Endodermal cell (in vitro differentiated cells): ENCODE results near the gene NTN4. TPM values are rescaled to one million over a fixed set of nuclear protein-coding genes. Genes with fewer than 3 reads are reported as not detected.
"Not testable (repeated sequence)": the region's sequence is repeated elsewhere in the genome, so short reads cannot be mapped to it uniquely, and the experiment has no call there.

Source experiments
- DNase-seq: peaks from one replicate; pipeline ENCODE4 v3.0.0-alpha.2; 2017
- H3K27ac ChIP-seq: 2 replicates; pipeline ENCODE4 v1.5.1; 2013; ENCODE audit warnings: mild to moderate bottlenecking, low read depth, low read length, moderate library complexity
- H3K27me3 ChIP-seq: 2 replicates; pipeline ENCODE4 v1.6.1; 2013; ENCODE audit warnings: mild to moderate bottlenecking, low read length, moderate library complexity; ENCODE audit not compliant: insufficient read depth, control insufficient read depth, poor library complexity, severe bottlenecking
- H3K36me3 ChIP-seq: 2 replicates; pipeline ENCODE4 v1.7.0; 2013; ENCODE audit warnings: mild to moderate bottlenecking, low read length, moderate library complexity; ENCODE audit not compliant: control insufficient read depth, insufficient read depth
- H3K4me1 ChIP-seq: one replicate; pipeline ENCODE4 v1.7.0; 2013; ENCODE audit warnings: low read length; ENCODE audit not compliant: control insufficient read depth, insufficient read depth
- H3K4me3 ChIP-seq: 2 replicates; pipeline ENCODE4 v1.5.1; 2013; ENCODE audit warnings: mild to moderate bottlenecking, low read length, moderate library complexity
- H3K9ac ChIP-seq: 2 replicates; pipeline ENCODE4 v1.6.1; 2013; ENCODE audit warnings: mild to moderate bottlenecking, low read length, moderate library complexity; ENCODE audit not compliant: poor library complexity, severe bottlenecking; ENCODE audit errors: extremely low read depth
- H3K9me3 ChIP-seq: 2 replicates; pipeline ENCODE4 v1.6.1; 2013; ENCODE audit warnings: mild to moderate bottlenecking, low read length, moderate library complexity; ENCODE audit not compliant: control insufficient read depth
- H3K27ac Mint-ChIP-seq: 2 replicates; pipeline ENCODE4 v1.8.0; 2020; ENCODE audit warnings: mixed read lengths
- H3K27me3 Mint-ChIP-seq: 2 replicates; pipeline ENCODE4 v1.8.0; 2021; ENCODE audit warnings: mild to moderate bottlenecking, mixed read lengths; ENCODE audit not compliant: insufficient read depth
- H3K36me3 Mint-ChIP-seq: 2 replicates; pipeline ENCODE4 v1.8.0; 2020; ENCODE audit warnings: low read depth, mixed read lengths
- H3K4me1 Mint-ChIP-seq: 2 replicates; pipeline ENCODE4 v1.8.0; 2020; ENCODE audit warnings: mixed read lengths
- H3K4me3 Mint-ChIP-seq: 2 replicates; pipeline ENCODE4 v1.8.0; 2020; ENCODE audit warnings: mild to moderate bottlenecking, moderate library complexity, mixed read lengths
- H3K9me3 Mint-ChIP-seq: 2 replicates; pipeline ENCODE4 v1.8.0; 2020; ENCODE audit warnings: mild to moderate bottlenecking, mixed read lengths
- WGBS, 2 experiments: methylation state at CpG; one replicate each; pipeline versions ENCODE4 v1.1.5 to v1.1.7; 2013; ENCODE audit warnings: missing lambda C conversion rate in 2 of 2, mixed read lengths in 1 of 2; ENCODE audit not compliant: insufficient coverage in 1 of 2, insufficient read length in 1 of 2; 5-methylcytosine and 5-hydroxymethylcytosine counted together
- total RNA-seq, 2 donors: library from RNA; stranded (reverse); fragmentation: NEBNext Ultra II Directional in 1 of 2; extraction: Animal tissue kit (Norgen Biotek cat#: 25700) in 1 of 2; gene quantifications; 2 replicates in 1 of 2; 3 replicates in 1 of 2; pipeline ENCODE4 v1.2.1, GENCODE V29; 2021
- TF ChIP-seq, protein P1 (sequence below): fragments of 200-600 bp; sonication (generic); conservative IDR thresholded peaks from 2 replicates; pipeline ENCODE4 v1.5.0; 2021; ENCODE audit warnings: antibody characterized with exemption, mild to moderate bottlenecking

Gene NTN4
- total RNA-seq, 2 donors from 2014 or later = 57.4 to 58.2 TPM

DNA sequence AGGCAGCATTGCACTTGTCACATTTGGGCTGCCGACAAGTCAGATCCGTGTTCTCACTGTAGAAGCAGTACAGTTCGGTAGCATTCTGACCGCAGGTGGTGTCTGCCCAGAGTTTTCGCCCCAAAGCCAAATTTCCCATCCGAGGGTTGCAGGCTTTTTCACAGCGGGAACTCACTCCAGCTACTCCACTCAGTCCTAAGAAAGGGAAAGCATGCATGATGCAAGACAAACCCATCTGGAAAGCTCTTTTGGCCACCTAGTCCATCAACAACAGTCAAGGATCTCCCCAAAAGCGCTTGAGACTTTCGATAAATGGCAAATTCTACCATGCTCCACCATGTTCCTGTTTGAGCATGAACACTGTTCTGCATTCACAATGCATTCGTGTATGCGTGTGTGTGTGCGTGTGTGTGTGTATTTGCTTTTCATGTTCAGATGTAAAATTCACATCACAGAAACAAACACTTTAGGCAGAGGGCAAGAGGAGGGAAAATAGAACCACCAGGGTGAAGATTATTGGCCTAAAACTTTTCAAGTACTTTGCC is 3.2 kb downstream of the NTN4 start:
- H3K4me3 Mint-ChIP-seq = peak overlapping the region; percentile 23
- no peak overlapping the region for H3K27ac Mint-ChIP-seq
- 94 to 98% methylated on average over 7 to 12 of the region's 12 CpGs for WGBS, 2 experiments
- no peaks in the 10 kb centered on the region for H3K9me3 Mint-ChIP-seq
- peaks cover 48% of the 10 kb centered on the region for H3K36me3 Mint-ChIP-seq
- Histone ChIP-seq H3K9me3 (no peaks in the 10 kb centered on the region), H3K9ac (no peak overlapping the region), H3K36me3 (peaks cover 55% of the 10 kb centered on the region), H3K27ac (no peak overlapping the region), H3K4me3 (peak overlapping the region; percentile 90), H3K27me3 (peaks cover 22% of the 10 kb centered on the region), H3K4me1 (peaks cover 6% of the 10 kb centered on the region)
- DNase-seq = no peak
- TF ChIP-seq, protein P1, sequence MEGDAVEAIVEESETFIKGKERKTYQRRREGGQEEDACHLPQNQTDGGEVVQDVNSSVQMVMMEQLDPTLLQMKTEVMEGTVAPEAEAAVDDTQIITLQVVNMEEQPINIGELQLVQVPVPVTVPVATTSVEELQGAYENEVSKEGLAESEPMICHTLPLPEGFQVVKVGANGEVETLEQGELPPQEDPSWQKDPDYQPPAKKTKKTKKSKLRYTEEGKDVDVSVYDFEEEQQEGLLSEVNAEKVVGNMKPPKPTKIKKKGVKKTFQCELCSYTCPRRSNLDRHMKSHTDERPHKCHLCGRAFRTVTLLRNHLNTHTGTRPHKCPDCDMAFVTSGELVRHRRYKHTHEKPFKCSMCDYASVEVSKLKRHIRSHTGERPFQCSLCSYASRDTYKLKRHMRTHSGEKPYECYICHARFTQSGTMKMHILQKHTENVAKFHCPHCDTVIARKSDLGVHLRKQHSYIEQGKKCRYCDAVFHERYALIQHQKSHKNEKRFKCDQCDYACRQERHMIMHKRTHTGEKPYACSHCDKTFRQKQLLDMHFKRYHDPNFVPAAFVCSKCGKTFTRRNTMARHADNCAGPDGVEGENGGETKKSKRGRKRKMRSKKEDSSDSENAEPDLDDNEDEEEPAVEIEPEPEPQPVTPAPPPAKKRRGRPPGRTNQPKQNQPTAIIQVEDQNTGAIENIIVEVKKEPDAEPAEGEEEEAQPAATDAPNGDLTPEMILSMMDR = no peak
- H3K27me3 Mint-ChIP-seq = peaks cover 32% of the 10 kb centered on the region
- H3K4me1 Mint-ChIP-seq = peaks cover 34% of the 10 kb centered on the region

DNA sequence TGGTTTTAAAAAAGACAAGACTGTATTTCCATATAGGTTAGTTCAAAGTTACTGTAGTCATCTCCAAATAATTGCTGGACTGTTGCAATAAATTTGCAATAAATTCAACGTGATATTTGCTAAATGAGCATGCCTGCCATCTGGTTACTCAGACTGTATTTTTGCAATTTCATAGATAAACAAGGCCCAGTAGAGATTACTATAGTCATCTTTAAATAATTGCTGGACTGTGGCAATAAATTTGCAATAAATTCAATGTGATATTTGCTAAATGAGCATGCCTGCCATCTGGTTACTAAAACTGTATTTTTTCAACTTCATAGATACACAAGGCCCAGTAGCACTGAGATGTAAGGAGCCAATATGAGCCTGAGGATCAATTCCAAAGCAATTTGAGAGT is 5.6 kb downstream of the NTN4 start:
- peaks cover 69% of the 10 kb centered on the region for H3K36me3 ChIP-seq
- no peak overlapping the region for H3K27ac Mint-ChIP-seq
- H3K4me3 ChIP-seq = peak overlapping the region; percentile 90
- peaks cover 3% of the 10 kb centered on the region for H3K9me3 ChIP-seq
- peaks cover 10% of the 10 kb centered on the region for H3K27me3 ChIP-seq
- H3K9ac ChIP-seq = no peak overlapping the region
- H3K27ac ChIP-seq = no peak overlapping the region
- peak overlapping the region; percentile 16 for H3K4me3 Mint-ChIP-seq
- peaks cover 5% of the 10 kb centered on the region for H3K9me3 Mint-ChIP-seq
- TF ChIP-seq, protein P1 = no peak
- H3K4me1 ChIP-seq = peaks cover 6% of the 10 kb centered on the region
- 86 to 97% methylated on average over 1 of the region's 1 CpG for WGBS, 2 experiments
- peaks cover 31% of the 10 kb centered on the region for H3K4me1 Mint-ChIP-seq
- DNase-seq = no peak
- peaks cover 71% of the 10 kb centered on the region for H3K36me3 Mint-ChIP-seq
- H3K27me3 Mint-ChIP-seq = peaks cover 17% of the 10 kb centered on the region

DNA sequence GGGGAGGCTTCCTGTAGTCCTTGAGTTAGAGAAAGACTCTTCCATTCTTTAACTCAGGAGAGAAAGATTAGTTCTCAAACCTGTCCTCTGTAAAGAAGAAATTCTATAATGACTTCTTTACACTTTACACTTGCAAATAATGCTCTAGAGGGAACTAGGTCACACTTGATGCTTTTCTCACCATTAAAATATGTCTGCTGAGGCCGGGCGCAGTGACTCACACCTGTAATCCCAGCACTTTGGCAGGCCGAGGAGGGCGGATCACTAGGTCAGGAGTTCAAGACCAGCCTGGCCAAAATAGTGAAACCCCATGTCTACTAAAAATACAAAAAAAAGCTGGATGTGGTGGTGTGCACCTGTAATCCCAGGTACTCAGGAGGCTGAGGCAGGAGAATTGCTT is 6.3 kb downstream of the NTN4 start:
- Mint-ChIP-seq H3K27ac (no peak overlapping the region), H3K9me3 (peaks cover 6% of the 10 kb centered on the region), H3K27me3 (peaks cover 12% of the 10 kb centered on the region), H3K36me3 (peaks cover 73% of the 10 kb centered on the region), H3K4me3 (no peak overlapping the region), H3K4me1 (peaks cover 31% of the 10 kb centered on the region)
- TF ChIP-seq, protein P1 = no peak
- peaks cover 6% of the 10 kb centered on the region for H3K4me1 ChIP-seq
- no peak for DNase-seq
- H3K27ac ChIP-seq = no peak overlapping the region
- WGBS, 2 experiments = 90% methylated on average over 4 of the region's 4 CpGs; no CpG with 5 or more reads in 1 of the 2 experiments
- H3K4me3 ChIP-seq = peak overlapping the region; percentile 90
- H3K9me3 ChIP-seq = peaks cover 3% of the 10 kb centered on the region
- peaks cover 10% of the 10 kb centered on the region for H3K27me3 ChIP-seq
- H3K36me3 ChIP-seq = peaks cover 69% of the 10 kb centered on the region
- no peak overlapping the region for H3K9ac ChIP-seq

DNA sequence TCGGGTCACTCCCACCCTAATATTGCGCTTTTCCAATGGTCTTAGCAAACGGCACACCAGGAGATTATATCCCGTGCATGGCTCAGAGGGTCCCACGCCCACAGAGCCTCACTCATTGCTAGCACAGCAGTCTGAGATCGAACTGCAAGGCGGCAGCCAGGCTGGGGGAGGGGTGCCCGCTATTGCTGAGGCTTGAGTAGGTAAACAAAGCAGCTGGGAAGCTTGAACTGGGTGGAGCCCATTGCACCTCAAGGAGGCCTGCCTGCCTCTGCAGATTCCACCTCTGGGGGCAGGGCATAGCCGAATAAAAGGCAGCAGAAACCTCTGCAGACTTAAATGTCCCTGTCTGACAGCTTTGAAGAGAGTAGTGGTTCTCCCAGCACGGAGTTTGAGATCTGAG is 15.1 kb downstream of the NTN4 start:
- H3K4me3 Mint-ChIP-seq, H3K4me1 ChIP-seq, H3K27ac ChIP-seq, H3K27ac Mint-ChIP-seq, H3K27me3 Mint-ChIP-seq, H3K27me3 ChIP-seq, H3K4me1 Mint-ChIP-seq, H3K9ac ChIP-seq, H3K4me3 ChIP-seq, DNase-seq: not testable (repeated sequence)
- Histone ChIP-seq H3K36me3 (peaks cover 58% of the 10 kb centered on the region), H3K9me3 (peaks cover 60% of the 10 kb centered on the region)
- Mint-ChIP-seq H3K9me3 (peaks cover 57% of the 10 kb centered on the region), H3K36me3 (peaks cover 83% of the 10 kb centered on the region)
- WGBS, 2 experiments = 77 to 83% methylated on average over 7 to 10 of the region's 10 CpGs
